ENCODE results near the gene KCNH2.

DNA sequence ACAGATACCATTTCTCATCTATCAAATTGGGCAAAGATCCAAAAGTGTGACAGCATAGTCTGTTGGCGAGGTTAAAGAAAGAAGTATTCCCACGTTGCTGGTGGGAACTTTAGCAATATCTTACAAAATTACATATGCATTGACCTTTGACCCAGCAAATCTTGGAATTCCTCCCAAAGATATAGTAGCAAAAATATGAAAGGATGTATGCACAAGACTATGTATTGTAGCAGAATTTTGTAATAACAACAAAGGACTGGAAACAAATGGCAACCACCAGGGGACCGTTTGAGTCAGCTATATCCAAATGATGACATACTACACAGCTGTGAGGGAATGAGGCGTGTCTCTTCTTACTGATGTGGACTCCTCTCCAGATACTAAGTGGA lies 50.2 kb downstream of the KCNH2 start:
- TF ChIP-seq, protein P1, sequence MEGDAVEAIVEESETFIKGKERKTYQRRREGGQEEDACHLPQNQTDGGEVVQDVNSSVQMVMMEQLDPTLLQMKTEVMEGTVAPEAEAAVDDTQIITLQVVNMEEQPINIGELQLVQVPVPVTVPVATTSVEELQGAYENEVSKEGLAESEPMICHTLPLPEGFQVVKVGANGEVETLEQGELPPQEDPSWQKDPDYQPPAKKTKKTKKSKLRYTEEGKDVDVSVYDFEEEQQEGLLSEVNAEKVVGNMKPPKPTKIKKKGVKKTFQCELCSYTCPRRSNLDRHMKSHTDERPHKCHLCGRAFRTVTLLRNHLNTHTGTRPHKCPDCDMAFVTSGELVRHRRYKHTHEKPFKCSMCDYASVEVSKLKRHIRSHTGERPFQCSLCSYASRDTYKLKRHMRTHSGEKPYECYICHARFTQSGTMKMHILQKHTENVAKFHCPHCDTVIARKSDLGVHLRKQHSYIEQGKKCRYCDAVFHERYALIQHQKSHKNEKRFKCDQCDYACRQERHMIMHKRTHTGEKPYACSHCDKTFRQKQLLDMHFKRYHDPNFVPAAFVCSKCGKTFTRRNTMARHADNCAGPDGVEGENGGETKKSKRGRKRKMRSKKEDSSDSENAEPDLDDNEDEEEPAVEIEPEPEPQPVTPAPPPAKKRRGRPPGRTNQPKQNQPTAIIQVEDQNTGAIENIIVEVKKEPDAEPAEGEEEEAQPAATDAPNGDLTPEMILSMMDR (IDR thresholded peaks at IDR 0.05): no peak
- no peak for TF ChIP-seq POLR2A (IDR thresholded peaks at IDR 0.05)
